Measurements from ENCODE around the gene CAMSAP1. TPM values are rescaled to one million over a fixed set of nuclear protein-coding genes. Genes with fewer than 3 reads are reported as not detected.

Gene CAMSAP1
- total RNA-seq, 6 experiments from 2014 or later = 5.2 to 16.1 (median 10.4) TPM

DNA sequence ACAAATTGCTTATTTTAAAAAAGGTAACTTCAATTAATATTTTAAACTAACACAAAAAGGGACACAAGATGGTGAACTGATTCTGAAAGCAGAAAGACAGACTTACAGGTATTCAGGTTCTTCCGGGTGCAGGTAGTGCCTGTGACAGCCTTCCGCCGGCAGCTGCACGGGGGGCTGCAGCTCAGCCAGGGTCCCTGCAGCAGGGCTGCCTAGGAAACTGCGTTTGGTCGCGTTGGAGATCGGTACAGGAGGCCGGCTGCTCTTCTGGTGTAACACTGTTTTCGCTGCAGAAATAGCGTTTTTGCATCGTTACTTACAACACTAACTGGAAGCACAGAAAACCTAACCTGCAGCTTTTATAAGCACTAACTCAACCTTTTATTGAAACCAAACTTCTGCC, 80.0 kb downstream of the CAMSAP1 start:
- peaks cover 0 to 18% (median 8%) of the 10 kb centered on the region in 4 donors for H3K36me3 ChIP-seq
- no peak overlapping the region for H3K4me3 ChIP-seq
- intact Hi-C loops (cut with DNase I) = no loop called here
- ATAC-seq (no peak), DNase-seq (no peak)
- TF ChIP-seq, protein P1, sequence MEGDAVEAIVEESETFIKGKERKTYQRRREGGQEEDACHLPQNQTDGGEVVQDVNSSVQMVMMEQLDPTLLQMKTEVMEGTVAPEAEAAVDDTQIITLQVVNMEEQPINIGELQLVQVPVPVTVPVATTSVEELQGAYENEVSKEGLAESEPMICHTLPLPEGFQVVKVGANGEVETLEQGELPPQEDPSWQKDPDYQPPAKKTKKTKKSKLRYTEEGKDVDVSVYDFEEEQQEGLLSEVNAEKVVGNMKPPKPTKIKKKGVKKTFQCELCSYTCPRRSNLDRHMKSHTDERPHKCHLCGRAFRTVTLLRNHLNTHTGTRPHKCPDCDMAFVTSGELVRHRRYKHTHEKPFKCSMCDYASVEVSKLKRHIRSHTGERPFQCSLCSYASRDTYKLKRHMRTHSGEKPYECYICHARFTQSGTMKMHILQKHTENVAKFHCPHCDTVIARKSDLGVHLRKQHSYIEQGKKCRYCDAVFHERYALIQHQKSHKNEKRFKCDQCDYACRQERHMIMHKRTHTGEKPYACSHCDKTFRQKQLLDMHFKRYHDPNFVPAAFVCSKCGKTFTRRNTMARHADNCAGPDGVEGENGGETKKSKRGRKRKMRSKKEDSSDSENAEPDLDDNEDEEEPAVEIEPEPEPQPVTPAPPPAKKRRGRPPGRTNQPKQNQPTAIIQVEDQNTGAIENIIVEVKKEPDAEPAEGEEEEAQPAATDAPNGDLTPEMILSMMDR (IDR thresholded peaks at IDR 0.05) = no peak
- no peak for TF ChIP-seq POLR2A (IDR thresholded peaks at IDR 0.05)
- no peak overlapping the region for H3K27ac ChIP-seq
- no peaks in the 10 kb centered on the region for H3K9me3 ChIP-seq
- no peaks in the 10 kb centered on the region for H3K4me1 ChIP-seq
- no peaks in the 10 kb centered on the region for H3K27me3 ChIP-seq
- 80% methylated on average over 4 of the region's 12 CpGs for WGBS (ENCODE audit: insufficient coverage, low coverage, low lambda C conversion rate, missing lambda C conversion rate)

DNA sequence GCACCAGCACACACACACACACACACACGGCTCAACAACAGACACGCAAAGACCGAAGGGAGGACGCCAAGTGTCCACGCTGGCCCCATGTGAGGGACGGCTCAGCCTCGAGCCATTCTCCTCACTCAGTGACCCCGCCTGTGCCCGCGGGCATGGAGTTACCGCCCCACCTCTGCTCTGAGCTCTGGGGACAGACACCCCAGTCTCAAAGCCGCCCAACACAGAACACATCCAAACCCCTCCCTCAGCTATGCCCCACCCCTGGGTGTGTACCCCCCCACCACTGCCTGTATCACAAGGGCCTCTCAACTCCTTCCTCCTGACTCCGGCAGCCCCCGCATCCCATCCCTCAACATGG, 81.2 kb downstream of the CAMSAP1 start:
- WGBS (ENCODE audit: insufficient coverage, low coverage, low lambda C conversion rate, missing lambda C conversion rate) = 100% methylated on average over 3 of the region's 14 CpGs
- H3K27me3 ChIP-seq = no peaks in the 10 kb centered on the region
- H3K4me3 ChIP-seq = no peak overlapping the region
- peaks cover 0 to 28% (median 10%) of the 10 kb centered on the region in 4 donors for H3K36me3 ChIP-seq
- peak in 1 of 4 donors; percentile 27 for ATAC-seq
- no peak for TF ChIP-seq POLR2A (IDR thresholded peaks at IDR 0.05)
- TF ChIP-seq, protein P1 (IDR thresholded peaks at IDR 0.05) = no peak
- DNase-seq = peak in 1 of 3 donors; percentile 31
- H3K27ac ChIP-seq = no peak overlapping the region
- H3K4me1 ChIP-seq = no peaks in the 10 kb centered on the region
- H3K9me3 ChIP-seq = no peaks in the 10 kb centered on the region
- intact Hi-C loops (cut with DNase I) = no loop called here

DNA sequence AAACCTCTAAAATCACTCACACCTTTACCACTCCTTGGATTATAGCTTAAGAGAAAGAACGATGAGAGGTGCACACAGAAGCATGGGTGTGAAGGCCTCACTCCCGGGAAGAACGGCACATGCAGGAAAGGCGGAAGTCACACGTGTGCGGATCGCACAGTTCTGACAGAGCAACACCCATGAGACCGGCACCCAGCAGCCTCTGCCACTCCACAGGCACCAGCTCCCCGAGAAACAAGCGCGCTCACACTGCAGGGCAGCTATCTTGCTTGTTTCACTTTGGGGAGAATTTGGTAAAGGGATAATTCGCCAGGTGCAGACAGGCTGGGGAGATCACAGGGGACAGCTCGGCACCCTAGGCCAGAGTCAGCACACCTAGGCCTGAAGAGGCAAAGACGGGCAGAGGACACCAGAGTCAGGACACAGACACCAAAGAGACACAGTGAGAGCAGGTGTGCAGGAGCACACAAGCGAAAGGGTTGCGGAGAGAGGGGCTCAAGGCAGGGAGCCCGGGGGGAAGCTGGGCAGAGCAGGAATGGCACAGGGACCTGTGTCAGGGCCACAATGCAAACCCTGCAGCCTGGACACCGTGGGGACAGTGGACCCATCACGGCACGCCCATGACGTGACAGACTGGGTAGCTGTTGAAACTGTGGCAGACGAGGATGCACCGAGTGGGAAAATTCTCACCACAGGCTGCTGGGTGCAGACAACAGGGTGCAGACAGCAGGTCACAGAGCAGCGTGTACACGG, 81.7 kb downstream of the CAMSAP1 start:
- intact Hi-C loops (cut with DNase I) = no loop called here
- no peak overlapping the region for H3K27ac ChIP-seq

DNA sequence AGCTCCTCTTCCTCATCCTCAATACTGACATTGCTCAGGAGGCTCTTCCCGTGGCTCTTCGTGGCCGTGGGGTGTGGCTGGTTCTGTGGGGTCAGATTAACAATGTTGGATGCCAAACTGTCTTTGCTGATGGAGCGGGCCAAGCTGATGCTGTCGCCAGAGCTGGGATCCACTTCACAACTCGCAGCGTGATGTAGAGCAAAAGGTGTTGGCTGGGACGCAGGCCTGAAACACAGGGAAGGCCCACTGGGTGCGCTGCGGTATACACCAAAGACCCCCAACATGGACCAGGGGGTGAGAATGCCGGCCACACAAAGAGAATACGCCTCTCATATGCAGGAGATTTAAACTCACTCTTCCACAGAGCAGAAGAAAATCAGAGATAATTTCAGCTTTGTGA, 84.3 kb downstream of the CAMSAP1 start:
- H3K27ac ChIP-seq = no peak overlapping the region
- DNase-seq = peak in 1 of 3 donors; percentile 38
- no peaks in the 10 kb centered on the region for H3K4me1 ChIP-seq
- intact Hi-C loops (cut with DNase I) = no loop called here
- TF ChIP-seq, protein P1 (IDR thresholded peaks at IDR 0.05) = no peak
- TF ChIP-seq POLR2A (IDR thresholded peaks at IDR 0.05) = no peak
- H3K27me3 ChIP-seq = no peaks in the 10 kb centered on the region
- H3K4me3 ChIP-seq = no peak overlapping the region
- ATAC-seq = no peak
- H3K9me3 ChIP-seq = no peaks in the 10 kb centered on the region
- WGBS (ENCODE audit: insufficient coverage, low coverage, low lambda C conversion rate, missing lambda C conversion rate) = 85% methylated on average over 7 of the region's 12 CpGs
- peaks cover 0 to 53% (median 15%) of the 10 kb centered on the region in 4 donors for H3K36me3 ChIP-seq

More for the DNA sequence above, 81.7 kb downstream of the CAMSAP1 start:
- H3K27me3 ChIP-seq = no peaks in the 10 kb centered on the region
- no peak for ATAC-seq
- no peak overlapping the region for H3K4me3 ChIP-seq
- no peaks in the 10 kb centered on the region for H3K4me1 ChIP-seq
- DNase-seq = peak in 1 of 3 donors; percentile 31
- 91% methylated on average over 7 of the region's 25 CpGs for WGBS (ENCODE audit: insufficient coverage, low coverage, low lambda C conversion rate, missing lambda C conversion rate)
- no peaks in the 10 kb centered on the region for H3K9me3 ChIP-seq
- no peak for TF ChIP-seq POLR2A (IDR thresholded peaks at IDR 0.05)
- TF ChIP-seq, protein P1 (IDR thresholded peaks at IDR 0.05) = no peak
- peaks cover 0 to 34% (median 10%) of the 10 kb centered on the region in 4 donors for H3K36me3 ChIP-seq
